ENCODE results near the gene IER5L. TPM values are rescaled to one million over a fixed set of nuclear protein-coding genes. Genes with fewer than 3 reads are reported as not detected.
"Not testable (repeated sequence)": the region's sequence is repeated elsewhere in the genome, so short reads cannot be mapped to it uniquely, and the experiment has no call there.

IER5L gene
- total RNA-seq, 4 donors from 2014 or later, result 0.92 to 3.4 (median 2.9) TPM

GRCh38 chr9:129133082-129133481, 45.0 kb downstream of the IER5L start:
- Histone ChIP-seq H3K36me3 (peaks cover 0 to 51% of the 10 kb centered on the region in 2 donors), H3K27ac (no peak overlapping the region), H3K27me3 (no peaks in the 10 kb centered on the region), H3K4me1 (peaks cover 6 to 9% of the 10 kb centered on the region in 2 donors), H3K9me3 (no peaks in the 10 kb centered on the region), H3K4me3 (no peak overlapping the region)
- no peak for DNase-seq
- intact Hi-C loops (cut with DNase I; ENCODE audit: low total_unique reads) (no loop called here), in situ Hi-C loops (cut with MboI; ENCODE audit: low sequenced_read_pairs in 4 of 4) (loop anchor here (5.0 to 25.0 kb wide), 6 partner anchors 354 to 662 kb away; no protein-coding TSS in a partner anchor)
- TF ChIP-seq, protein P1, sequence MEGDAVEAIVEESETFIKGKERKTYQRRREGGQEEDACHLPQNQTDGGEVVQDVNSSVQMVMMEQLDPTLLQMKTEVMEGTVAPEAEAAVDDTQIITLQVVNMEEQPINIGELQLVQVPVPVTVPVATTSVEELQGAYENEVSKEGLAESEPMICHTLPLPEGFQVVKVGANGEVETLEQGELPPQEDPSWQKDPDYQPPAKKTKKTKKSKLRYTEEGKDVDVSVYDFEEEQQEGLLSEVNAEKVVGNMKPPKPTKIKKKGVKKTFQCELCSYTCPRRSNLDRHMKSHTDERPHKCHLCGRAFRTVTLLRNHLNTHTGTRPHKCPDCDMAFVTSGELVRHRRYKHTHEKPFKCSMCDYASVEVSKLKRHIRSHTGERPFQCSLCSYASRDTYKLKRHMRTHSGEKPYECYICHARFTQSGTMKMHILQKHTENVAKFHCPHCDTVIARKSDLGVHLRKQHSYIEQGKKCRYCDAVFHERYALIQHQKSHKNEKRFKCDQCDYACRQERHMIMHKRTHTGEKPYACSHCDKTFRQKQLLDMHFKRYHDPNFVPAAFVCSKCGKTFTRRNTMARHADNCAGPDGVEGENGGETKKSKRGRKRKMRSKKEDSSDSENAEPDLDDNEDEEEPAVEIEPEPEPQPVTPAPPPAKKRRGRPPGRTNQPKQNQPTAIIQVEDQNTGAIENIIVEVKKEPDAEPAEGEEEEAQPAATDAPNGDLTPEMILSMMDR (IDR thresholded peaks at IDR 0.05 in 4 of 5, conservative IDR thresholded peaks at IDR 0.05 in 1 of 5), result no peak
- TF ChIP-seq POLR2A (IDR thresholded peaks at IDR 0.05), result no peak
- ATAC-seq, result no peak

DNA sequence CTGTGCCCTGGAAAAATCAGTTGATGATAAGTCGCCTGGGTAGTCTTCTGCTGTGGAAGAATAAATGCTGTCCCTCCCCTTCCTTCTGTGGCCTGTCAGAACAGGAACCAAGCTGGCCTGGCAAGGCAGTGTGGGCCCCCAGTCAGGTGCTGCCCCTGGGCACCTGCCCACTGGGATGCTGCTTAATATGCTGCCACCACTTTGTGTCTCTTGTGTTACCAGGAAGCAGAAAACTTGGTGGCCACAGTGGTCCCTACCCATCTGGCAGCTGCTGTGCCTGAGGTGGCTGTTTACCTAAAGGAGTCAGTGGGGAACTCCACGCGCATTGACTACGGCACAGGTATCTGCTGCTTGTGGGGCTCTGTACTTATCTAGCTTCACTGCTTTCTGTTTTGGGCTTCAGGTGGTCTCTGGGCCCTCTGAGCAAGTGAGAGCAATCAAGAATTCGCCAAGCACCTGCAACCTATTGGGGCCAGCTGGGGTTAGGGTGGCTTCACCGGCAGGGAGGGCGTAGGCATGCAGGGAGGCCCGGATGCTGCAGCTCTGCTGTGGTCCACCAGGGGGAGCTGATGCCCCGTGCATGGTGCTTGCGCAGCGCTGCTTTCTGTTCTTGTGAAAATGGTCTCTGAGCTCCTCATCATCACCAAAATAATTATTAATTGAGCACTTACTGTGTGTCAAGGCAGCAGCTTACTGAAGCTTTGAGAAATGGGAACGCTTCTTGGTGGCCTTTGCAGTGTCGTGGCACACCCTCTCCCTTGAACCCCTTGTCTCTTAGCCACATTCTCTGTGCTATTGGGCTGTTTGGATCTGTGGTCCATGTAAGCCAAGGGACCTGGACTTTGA, 46.5 kb downstream of the IER5L start:
- no peaks in the 10 kb centered on the region for H3K9me3 ChIP-seq
- DNase-seq (peak; percentile 45 to 65), ATAC-seq (peak; percentile 68 to 83)
- H3K4me3 ChIP-seq, result no peak overlapping the region
- no peak overlapping the region for H3K27ac ChIP-seq
- intact Hi-C loops (cut with DNase I; ENCODE audit: low total_unique reads), result no loop called here
- H3K4me1 ChIP-seq, result peaks cover 0 to 8% of the 10 kb centered on the region in 2 donors
- peaks cover 0 to 41% of the 10 kb centered on the region in 2 donors for H3K36me3 ChIP-seq
- H3K27me3 ChIP-seq, result no peaks in the 10 kb centered on the region
- in situ Hi-C loops (cut with MboI; ENCODE audit: low sequenced_read_pairs in 4 of 4), result loop anchor here (5.0 to 25.0 kb wide), 6 partner anchors 356 to 663 kb away; no protein-coding TSS in a partner anchor
- no peak for TF ChIP-seq POLR2A (IDR thresholded peaks at IDR 0.05)
- TF ChIP-seq, protein P1 (IDR thresholded peaks at IDR 0.05 in 4 of 5, conservative IDR thresholded peaks at IDR 0.05 in 1 of 5), result peak; percentile 95 to 98 (median 96)

DNA sequence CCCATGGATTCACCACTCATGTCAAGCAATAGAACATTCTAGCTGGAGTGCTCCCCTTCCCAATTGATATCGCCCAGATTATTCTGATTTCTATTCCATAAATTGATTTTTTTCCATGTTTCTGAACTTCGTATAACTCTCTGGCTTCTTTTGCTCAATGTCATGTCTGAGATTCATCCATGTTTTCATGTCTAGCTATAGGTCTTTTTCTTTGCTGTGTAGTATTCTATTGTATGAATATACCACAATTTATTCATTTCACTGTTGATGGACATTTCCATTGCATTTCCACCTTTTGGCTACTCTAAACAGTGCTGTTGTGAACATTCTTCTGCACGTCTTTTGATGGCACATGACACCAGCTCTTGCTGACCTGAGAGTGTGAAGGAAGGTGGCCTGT, 47.3 kb downstream of the IER5L start:
- in situ Hi-C loops (cut with MboI; ENCODE audit: low sequenced_read_pairs in 4 of 4), result loop anchor here (5.0 to 25.0 kb wide), 6 partner anchors 357 to 664 kb away; no protein-coding TSS in a partner anchor
- H3K4me3 ChIP-seq, result no peak overlapping the region
- TF ChIP-seq, protein P1 (IDR thresholded peaks at IDR 0.05 in 4 of 5, conservative IDR thresholded peaks at IDR 0.05 in 1 of 5), result no peak
- TF ChIP-seq POLR2A (IDR thresholded peaks at IDR 0.05), result no peak
- peaks cover 1 to 8% of the 10 kb centered on the region in 2 donors for H3K4me1 ChIP-seq
- no peak for DNase-seq
- intact Hi-C loops (cut with DNase I; ENCODE audit: low total_unique reads), result no loop called here
- no peaks in the 10 kb centered on the region for H3K9me3 ChIP-seq
- no peak for ATAC-seq
- peaks cover 0 to 36% of the 10 kb centered on the region in 2 donors for H3K36me3 ChIP-seq
- H3K27me3 ChIP-seq, result no peaks in the 10 kb centered on the region
- no peak overlapping the region for H3K27ac ChIP-seq

DNA sequence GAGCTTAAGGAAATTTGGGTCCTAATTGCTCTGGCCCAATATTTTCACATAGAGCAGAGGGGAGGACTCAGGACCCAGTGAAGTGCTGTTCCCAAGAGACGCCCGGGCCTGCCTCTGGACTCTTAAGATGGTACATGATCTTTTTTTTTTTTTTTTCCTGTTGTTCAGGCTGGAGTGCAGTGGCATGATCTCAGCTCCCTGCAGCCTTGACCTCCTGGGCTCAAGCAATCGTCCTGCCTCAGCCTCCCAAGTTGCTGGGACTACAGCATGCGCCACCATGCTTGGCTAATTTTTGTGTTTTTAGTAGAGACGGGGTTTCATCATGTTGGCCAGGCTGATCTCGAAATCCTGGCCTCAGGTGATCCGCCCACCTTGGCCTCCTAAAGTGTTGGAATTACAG, 47.8 kb downstream of the IER5L start:
- ATAC-seq; H3K27ac ChIP-seq; DNase-seq; H3K4me3 ChIP-seq; intact Hi-C loops (cut with DNase I; ENCODE audit: low total_unique reads); H3K9me3 ChIP-seq; H3K27me3 ChIP-seq: not testable (repeated sequence)
- H3K36me3 ChIP-seq, result peaks cover 0 to 37% of the 10 kb centered on the region in 2 donors
- in situ Hi-C loops (cut with MboI; ENCODE audit: low sequenced_read_pairs in 4 of 4), result loop anchor here (5.0 to 25.0 kb wide), 6 partner anchors 357 to 665 kb away; no protein-coding TSS in a partner anchor
- H3K4me1 ChIP-seq, result peaks cover 5 to 12% of the 10 kb centered on the region in 2 donors

DNA sequence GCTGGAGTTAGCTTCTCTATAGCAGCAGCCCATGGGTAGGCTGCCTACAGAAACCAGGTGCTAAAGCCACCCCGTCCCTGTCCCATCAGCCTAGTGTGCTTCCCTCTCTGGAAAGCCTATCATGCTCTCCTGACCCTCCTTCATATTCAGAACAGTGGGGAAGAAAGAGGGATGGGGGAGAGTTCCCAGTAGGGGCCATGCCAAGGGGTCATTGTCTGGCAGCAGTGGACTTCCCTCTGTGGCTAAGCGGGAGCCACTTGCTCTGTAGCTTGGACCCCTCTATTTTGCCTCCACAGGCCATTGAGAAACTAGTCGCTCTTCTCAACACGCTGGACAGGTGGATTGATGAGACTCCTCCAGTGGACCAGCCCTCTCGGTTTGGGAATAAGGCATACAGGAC, 49.4 kb downstream of the IER5L start:
- ATAC-seq (no peak), DNase-seq (no peak)
- Histone ChIP-seq H3K9me3 (no peaks in the 10 kb centered on the region), H3K4me1 (peaks cover 5 to 18% of the 10 kb centered on the region in 2 donors), H3K4me3 (no peak overlapping the region), H3K27me3 (no peaks in the 10 kb centered on the region), H3K27ac (no peak overlapping the region), H3K36me3 (peaks cover 0 to 36% of the 10 kb centered on the region in 2 donors)
- intact Hi-C loops (cut with DNase I; ENCODE audit: low total_unique reads) (no loop called here), in situ Hi-C loops (cut with MboI; ENCODE audit: low sequenced_read_pairs in 4 of 4) (loop anchor here in 2 of 4 donors (25.0 kb wide), 2 partner anchors 359 to 659 kb away; no protein-coding TSS in a partner anchor)
- no peak for TF ChIP-seq POLR2A (IDR thresholded peaks at IDR 0.05)
- TF ChIP-seq, protein P1 (IDR thresholded peaks at IDR 0.05 in 4 of 5, conservative IDR thresholded peaks at IDR 0.05 in 1 of 5), result no peak

All from gastrocnemius medialis (tissue), 4 donors.